Measurements from ENCODE around the gene IGFBP2. TPM values are rescaled to one million over a fixed set of nuclear protein-coding genes. Genes with fewer than 3 reads are reported as not detected.

Gene IGFBP2
- total and polyA plus RNA-seq, 8 donors, result 28.2 to 133 (median 111) TPM

- TF ChIP-seq CTCF (IDR thresholded peaks at IDR 0.05), result no peak
- no peaks in the 10 kb centered on the region for H3K27me3 ChIP-seq
- H3K36me3 ChIP-seq, result no peaks in the 10 kb centered on the region
- no peak for DNase-seq
- no peak overlapping the region for H3K4me3 ChIP-seq
- no peak overlapping the region for H3K27ac ChIP-seq
- ATAC-seq, result no peak
- H3K9me3 ChIP-seq, result no peaks in the 10 kb centered on the region
- intact Hi-C loops (cut with DNase I), result loop anchor here in 1 of 2 donors (2.0 kb wide), 1 partner anchor 143 kb away; no protein-coding TSS in a partner anchor
- H3K4me1 ChIP-seq, result peaks cover 3 to 7% of the 10 kb centered on the region in 2 donors
Measured at GRCh38 chr2:216661639-216662375, 28.6 kb downstream of the IGFBP2 start.

GRCh38 chr2:216663106-216663505 lies 29.9 kb downstream of the IGFBP2 start:
- H3K36me3 ChIP-seq, result no peaks in the 10 kb centered on the region
- H3K4me3 ChIP-seq, result no peak overlapping the region
- H3K4me1 ChIP-seq, result peaks cover 3 to 7% of the 10 kb centered on the region in 2 donors
- TF ChIP-seq CTCF (IDR thresholded peaks at IDR 0.05), result no peak
- no peak overlapping the region for H3K27ac ChIP-seq
- H3K9me3 ChIP-seq, result no peaks in the 10 kb centered on the region
- no peaks in the 10 kb centered on the region for H3K27me3 ChIP-seq
- no peak for DNase-seq
- intact Hi-C loops (cut with DNase I), result no loop called here
- ATAC-seq, result no peak

- H3K4me1 ChIP-seq, result peaks cover 3 to 7% of the 10 kb centered on the region in 2 donors
- intact Hi-C loops (cut with DNase I), result no loop called here
- no peak for TF ChIP-seq CTCF (IDR thresholded peaks at IDR 0.05)
- H3K36me3 ChIP-seq, result no peaks in the 10 kb centered on the region
- ATAC-seq (no peak), DNase-seq (no peak)
- H3K27ac ChIP-seq, result no peak overlapping the region
- H3K4me3 ChIP-seq, result no peak overlapping the region
- H3K9me3 ChIP-seq, result no peaks in the 10 kb centered on the region
- no peaks in the 10 kb centered on the region for H3K27me3 ChIP-seq
Measured at GRCh38 chr2:216663846-216664245, 30.6 kb downstream of the IGFBP2 start.

- intact Hi-C loops (cut with DNase I), result loop anchor here in 1 of 2 donors (5.0 kb wide), 1 partner anchor 142 kb away; no protein-coding TSS in a partner anchor
- H3K27ac ChIP-seq, result no peak overlapping the region
- ATAC-seq, result peak; percentile 4
Measured at GRCh38 chr2:216664593-216665034, 31.4 kb downstream of the IGFBP2 start.

More at GRCh38 chr2:216664593-216665034, 31.4 kb downstream of the IGFBP2 start:
- Histone ChIP-seq H3K4me3 (no peak overlapping the region), H3K36me3 (no peaks in the 10 kb centered on the region), H3K9me3 (no peaks in the 10 kb centered on the region), H3K4me1 (peaks cover 3 to 7% of the 10 kb centered on the region in 2 donors), H3K27me3 (no peaks in the 10 kb centered on the region)
- no peak for DNase-seq
- no peak for TF ChIP-seq CTCF (IDR thresholded peaks at IDR 0.05)
